GM18858 (cell line): ENCODE measurements around the gene IYD.
"Not testable (repeated sequence)": the region's sequence is repeated elsewhere in the genome, so short reads cannot be mapped to it uniquely, and the experiment has no call there.

Experiments used
- ATAC-seq: cut with Tn5 transposase; IDR thresholded peaks from one replicate; pipeline ENCODE4 v1.9.1; 2021; ENCODE audit not compliant: unreplicated experiment

The IYD gene

DNA sequence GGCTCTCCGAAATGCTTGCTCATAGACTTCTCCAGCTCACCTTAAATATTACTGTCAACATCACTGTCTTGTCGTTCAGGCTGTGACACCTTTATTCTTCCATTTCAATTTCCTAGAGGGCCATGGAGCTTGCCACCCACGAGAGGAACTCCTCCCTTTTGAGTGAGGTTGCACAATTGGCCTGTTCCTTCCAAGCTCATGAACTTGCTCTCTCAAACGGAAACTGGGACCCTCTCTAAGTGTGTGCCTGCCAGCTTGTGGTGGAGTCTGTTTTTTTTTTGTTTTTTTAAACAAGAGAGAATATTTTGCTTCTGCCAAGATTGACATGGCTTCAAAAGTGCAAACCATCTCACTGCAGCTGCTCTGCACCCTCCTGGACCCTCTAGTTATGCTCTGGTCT is 19.3 kb upstream of the IYD start:
- ATAC-seq: no peak

- no peak for ATAC-seq
Observed at GRCh38 chr6:150352321-150353296, 16.2 kb upstream of the IYD start.

GRCh38 chr6:150353445-150353844 is 15.4 kb upstream of the IYD start:
- ATAC-seq: no peak

DNA sequence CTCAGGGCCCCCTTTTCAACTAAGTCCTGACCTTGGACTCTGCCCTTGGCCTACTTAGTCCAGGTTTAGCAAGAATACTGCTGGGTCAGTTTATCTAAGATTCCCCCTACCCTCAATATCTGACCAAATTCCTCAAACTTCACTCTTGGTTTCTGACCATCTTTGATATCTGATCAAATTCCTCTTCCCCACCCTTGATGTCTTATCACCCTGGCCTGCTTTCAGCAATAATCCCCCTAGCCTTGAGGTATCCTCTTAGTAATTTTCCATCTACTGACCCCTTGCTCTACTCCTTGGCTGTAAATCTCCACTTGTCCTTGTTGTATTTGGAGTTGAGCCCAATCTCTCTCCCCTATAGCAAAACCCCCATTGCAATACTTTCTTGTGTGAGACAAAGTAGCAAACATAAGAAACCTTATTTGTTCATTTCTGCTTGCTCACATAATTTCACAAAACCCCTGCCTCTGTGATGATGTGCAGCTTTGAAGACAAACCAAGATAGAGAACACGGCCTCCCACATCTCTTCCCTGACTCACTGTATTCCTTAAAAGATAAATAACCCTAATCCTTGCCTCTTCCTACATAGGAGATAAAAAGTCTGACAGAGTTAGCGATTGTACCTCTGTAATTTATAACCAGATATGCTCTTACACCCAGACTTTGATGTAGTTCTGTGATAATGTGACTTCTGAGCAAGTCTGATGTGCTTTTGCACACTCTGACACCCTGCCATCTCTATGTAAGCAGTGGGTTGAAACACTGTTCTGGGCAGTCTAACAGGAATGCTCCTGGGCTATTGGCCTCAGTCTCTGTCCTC is 13.8 kb upstream of the IYD start:
- ATAC-seq: no peak

DNA sequence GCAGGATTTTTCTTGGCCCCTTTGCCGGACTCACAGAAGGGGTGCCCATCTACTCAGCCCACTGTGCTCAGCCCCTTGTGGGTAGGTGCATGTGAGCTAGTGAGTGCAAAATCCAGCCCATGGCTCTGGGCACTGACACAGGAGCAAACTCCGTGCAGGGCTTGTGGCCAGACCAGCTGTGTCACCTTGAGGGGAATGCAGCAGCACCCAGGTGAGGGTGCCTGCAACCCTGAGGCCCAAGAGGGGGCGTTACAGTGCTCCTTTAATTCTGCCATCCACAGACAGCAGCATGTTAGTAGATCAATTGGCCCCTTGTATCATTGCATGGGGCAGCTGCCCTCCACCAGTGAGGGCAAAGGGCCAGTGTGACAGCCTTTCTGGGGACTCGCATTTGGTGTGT is 12.9 kb upstream of the IYD start:
- no peak for ATAC-seq

GRCh38 chr6:150361876-150362275 is 6.9 kb upstream of the IYD start:
- no peak for ATAC-seq

DNA sequence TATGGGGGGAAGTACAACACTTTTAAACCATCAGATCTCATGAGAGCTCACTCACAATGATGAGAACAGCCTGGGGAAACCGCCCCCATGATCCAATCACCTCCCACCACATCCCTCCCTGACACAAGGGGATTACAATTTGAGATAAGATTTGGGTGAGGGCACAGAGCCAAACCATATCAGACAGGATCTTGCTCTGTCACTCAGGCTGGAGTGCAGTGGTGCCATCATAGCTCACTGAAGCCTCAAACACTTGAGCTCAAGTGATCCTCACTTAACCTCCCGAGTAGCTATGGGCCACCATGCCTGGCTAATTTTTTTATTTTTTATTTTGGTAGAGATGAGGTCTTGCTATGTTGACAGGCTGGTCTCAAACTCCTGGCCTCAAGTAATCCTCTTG is 5.1 kb upstream of the IYD start:
- ATAC-seq: no peak

DNA sequence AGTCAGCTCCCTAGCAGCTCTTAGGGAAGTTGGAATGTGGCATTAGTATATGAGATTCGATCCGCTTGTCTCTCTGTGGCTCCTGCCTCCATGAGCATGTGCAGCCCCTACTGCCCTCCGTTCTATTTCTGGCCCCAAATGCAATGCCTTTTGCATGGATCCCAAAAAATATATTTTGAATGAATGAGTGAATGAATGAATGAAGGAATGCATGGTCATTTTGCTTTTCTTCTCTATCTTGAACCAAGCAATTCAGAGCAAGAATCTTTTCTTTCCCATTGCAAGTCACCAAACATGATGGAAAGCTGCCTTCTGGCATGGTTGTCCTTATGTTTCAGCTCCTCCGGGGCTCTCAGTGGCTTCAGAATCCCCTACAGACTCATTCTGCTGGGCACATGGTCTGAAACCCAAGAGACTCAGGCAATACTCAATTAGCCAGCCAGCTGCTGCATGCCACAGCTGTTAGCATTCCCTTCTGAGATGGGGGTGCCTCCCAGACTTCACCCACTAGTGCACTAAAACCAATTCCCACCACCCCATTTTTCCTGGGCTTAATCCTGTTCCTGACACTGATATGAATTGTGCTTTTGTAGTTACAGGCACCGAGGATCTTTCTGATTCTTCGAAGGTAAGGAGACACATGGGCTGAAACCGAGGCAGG is 2.6 kb upstream of the IYD start:
- ATAC-seq: no peak

- no peak for ATAC-seq
Observed at GRCh38 chr6:150369408-150369807, 596 bp downstream of the IYD start.

DNA sequence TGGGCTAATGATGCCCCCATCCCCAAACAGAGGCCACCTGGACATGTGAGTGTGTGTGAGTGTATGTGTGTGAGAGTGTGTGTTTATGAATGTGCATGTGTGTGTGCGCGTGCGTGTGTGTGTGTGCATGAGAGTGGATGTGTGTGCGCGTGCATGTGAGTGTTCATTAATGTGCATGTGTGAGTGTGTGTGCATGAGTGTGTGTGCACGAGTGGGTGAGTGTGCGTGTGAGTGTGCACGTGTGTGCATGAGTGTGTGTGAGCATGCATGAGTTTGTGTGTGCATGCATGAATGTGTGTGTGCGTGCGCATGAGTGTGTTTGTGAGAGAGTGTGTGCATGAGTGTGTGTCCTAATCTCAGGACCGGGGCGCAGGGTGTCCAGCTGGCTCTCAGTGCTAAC is 1.3 kb downstream of the IYD start:
- no peak for ATAC-seq

GRCh38 chr6:150371356-150371755 is 2.5 kb downstream of the IYD start:
- no peak for ATAC-seq

DNA sequence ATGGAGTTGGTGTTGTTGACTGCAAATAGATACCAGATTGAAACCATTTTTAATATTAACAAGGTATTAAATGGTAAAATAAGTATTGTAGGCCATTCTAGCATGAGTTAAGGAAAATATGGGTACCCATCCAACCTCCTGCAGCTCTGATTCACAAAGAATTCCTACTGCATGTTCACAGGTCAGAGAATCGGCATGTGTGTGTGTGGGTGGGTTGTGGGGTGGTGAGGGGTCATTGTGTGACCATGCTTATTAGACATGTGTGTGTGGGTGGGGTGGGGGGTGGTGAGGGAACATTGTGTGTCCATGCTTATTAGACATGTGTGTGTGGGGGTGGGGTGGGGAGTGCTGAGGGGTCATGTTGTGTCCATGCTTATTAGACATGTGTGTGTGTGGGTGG is 3.2 kb downstream of the IYD start:
- ATAC-seq: no peak

- ATAC-seq: no peak
Observed at GRCh38 chr6:150373260-150373701, 4.5 kb downstream of the IYD start.

- not testable (repeated sequence) for ATAC-seq
Observed at GRCh38 chr6:150374346-150374745, 5.5 kb downstream of the IYD start.

DNA sequence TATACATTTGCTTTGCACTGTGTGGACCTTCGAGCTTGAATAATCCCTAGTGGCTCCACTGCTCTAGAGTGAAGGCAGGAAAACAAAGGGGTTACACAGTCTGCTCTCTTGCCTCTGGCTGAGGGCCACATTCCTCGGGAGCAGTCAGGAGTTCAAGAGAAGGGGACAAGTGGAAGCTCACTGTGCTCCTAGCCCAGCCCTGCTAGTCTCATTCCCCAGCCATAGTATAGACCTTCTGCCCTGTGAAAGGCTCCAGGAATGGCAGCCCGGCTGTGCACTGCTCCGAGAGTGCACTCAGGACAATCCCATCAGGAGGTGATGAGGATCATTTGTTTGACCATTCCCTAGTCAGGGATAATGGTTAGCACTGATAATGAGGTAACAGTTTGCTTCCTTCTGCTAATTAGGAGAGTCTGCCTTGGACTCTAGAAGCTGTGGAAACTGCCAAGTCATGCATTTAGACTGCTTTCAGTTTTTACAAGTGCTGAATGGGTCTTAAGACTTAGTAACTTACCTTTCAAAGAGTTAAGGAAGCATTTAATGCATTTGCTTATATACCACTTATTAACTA is 8.5 kb downstream of the IYD start:
- no peak for ATAC-seq

DNA sequence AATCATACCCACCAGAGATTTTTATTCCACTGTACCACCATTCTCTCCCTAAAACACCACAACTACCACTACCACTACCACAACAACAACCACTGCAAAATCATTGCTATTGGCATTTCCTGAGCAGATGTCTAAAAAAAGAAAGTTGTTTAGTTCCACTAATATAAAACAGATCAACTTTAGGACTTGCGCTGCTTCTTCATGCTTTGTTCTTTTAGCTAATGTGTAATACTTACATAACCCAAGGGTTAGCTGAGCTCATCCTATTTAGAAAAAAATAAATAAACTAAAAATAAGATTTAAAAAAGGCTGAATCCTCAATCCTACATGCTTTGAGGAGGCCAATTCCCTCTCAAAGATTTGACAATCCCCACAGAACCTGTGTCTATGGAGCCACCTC is 11.4 kb downstream of the IYD start:
- no peak for ATAC-seq

DNA sequence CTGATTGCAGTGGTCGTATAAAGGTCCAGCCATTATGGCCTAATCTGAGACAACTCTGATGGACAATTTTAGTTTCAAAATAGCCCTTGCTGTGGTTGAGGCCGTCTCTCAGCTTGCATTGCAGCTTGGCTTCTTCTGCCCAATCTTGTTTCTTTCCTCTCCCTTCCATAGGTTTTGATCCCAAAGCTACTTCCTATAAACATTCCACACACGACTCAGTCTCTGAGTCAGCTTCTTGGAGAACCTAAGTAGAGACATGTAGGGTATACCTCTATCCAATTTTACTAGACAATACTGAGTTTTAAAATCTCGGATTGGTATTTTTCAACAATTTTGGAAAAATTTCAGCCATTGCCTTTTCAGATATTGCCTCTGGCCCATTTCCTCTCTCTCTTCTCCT is 13.4 kb downstream of the IYD start:
- no peak for ATAC-seq

DNA sequence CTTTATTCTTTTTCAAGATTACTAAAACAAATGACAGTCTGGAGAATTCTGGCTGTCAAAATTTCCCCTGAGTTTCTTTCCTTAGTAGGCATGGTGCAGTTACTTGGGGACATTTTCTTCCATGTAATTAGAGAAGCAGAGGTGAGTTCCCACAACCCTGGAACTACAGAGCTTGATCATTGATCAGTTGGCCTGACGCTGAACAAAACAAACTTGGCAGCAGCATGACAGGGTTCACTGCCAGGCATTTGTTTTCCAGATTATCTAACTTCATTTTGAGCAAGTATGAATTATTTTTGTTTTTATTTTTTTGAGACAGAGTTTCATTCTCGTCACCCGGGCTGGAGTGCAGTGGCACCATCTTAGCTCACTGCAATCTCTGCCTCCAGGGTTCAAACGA is 22.6 kb downstream of the IYD start:
- ATAC-seq: no peak

GRCh38 chr6:150391890-150392289 is 23.1 kb downstream of the IYD start:
- no peak for ATAC-seq

DNA sequence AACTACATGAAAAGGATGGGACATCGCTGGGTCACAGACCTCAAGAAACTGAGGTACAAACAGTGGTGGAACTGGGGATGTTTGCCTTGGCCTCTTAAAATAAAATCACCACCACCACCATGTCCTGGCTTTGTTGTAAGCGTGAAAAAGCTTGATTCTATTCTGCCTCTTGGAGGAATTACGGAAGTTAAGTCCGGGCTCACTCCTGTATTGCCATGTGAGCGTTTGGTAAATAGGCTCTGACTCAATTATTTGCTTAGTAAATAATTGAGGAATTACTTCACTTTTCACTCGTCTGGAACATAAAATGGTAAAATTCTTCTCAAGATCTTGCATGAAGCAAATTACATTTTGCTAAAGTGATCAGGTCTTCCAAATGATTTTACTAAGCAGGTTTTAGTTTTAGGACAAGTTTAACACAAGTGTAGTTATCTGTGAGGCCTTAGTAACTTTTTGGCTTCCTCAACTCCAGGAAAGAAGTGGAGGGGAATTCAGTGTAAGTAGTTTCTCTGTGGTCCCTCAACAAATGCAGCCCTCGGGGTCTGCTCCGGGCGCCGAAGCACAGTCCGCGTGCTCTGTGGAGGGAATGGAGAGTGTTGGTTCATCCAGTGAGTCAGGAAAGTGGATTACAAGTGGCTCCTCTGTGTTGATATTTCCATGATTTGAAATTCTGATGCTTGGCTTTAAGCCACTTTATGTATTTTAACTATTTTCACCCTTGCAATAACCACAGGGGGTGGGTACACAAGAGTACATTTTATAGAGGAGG is 23.8 kb downstream of the IYD start:
- ATAC-seq: no peak
